Middle frontal gyrus (tissue), 1 donor: ENCODE measurements around the gene NUP58.

Experiments used
- DNase-seq: peaks from one replicate; pipeline ENCODE4 v3.0.0-alpha.2; 2015; ENCODE audit warnings: low spot score; ENCODE audit errors: extremely low spot score

Gene NUP58

DNA sequence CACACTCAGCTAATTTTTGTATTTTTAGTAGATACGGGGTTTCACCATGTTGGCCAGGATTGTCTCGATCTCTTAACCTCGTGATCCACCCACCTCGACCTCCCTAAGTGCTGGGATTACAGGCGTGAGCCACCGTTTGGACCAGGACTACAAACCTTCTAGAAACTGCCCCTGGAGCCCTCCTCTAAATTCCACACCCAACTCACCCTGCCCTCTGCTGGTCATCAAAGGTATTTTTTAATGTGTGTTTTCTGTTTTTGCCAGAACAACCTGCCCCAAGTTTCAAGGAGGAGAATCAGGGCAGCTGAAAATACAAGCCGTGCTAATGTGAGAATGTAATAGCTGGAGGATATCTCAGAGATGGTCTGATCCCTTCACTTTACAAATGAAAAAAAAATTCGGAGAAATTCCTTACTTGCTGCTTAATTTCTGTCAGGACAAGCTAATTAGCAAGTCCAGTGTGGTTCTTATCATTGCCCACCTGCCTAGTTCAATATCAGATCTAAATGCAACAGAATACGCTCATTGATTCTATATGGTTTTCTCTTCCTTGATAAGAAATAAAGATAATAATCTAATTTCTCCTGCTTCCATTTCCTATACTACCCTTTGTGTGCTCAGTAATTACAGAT is 74.4 kb downstream of the NUP58 start:
- DNase-seq = no peak

DNA sequence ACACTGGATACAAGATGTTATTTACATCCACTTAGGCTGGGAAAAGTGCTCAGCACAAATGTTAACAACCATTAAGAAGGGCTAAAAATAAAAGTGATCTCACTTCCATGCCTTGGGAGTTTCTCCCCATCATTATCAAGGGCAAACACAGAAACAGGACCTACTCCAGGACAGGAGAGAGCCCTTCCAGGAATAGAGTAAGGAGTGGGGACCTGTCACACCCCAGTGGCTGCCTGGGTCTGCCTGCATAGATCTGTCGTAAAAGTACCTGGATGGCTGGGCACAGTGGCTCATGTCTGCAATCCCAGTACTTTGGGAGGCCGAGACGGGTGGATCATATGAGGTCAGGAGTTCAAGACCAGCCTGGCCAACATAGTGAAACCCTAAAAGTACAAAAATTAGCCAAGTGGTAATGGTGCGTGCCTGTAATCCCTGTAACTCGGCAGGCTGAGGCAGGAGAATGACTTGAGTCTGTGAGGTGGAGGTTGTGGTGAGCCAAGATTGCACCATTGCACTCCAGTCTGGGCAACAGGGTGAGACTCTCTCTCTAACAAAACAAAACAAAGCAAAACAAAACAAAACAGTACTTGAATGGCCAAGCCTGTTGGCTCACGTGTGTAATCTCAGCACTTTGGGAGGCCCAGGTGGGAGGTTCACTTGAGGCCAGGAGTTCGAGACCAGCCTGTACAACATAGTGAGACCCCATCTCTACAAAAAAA is 76.0 kb downstream of the NUP58 start:
- DNase-seq = no peak

DNA sequence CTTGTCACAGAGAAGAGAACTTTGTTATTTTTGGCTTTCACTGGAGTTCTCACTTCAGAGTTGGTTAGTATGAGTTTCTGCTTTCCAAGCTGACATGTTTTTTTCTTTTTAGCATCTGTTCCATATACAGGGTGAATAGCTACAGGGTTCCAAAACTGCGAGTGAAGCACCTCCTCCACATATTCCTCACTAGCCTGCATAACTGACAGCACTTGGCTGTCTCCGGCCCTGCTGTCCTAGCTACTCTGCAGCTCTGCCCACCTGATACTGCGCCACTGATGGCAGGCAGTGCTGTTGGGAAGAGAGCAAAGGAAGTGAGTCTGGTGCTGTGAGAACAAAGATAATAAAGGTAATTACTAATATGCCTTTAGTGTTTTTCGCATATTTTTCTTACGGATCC is 77.1 kb downstream of the NUP58 start:
- DNase-seq = peak; percentile 25

DNA sequence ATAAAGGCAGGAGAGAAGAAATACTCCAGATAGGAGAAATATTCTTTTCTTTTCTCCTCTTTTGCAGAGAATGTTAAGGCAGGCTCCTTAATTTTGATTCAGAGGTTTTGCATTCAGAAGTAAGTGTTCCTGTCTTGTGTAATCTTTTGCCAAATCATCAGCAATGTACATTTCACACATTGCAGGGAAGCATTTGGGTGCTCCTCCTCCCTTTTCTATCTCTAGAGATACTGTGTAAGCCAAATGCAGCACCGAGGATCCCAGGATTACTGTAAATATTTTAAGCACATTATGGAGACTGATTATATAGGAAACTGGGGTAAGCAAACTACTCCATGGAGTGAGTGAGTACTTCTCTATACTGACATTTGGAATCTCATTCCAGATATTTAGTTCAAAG is 77.6 kb downstream of the NUP58 start:
- DNase-seq = no peak

DNA sequence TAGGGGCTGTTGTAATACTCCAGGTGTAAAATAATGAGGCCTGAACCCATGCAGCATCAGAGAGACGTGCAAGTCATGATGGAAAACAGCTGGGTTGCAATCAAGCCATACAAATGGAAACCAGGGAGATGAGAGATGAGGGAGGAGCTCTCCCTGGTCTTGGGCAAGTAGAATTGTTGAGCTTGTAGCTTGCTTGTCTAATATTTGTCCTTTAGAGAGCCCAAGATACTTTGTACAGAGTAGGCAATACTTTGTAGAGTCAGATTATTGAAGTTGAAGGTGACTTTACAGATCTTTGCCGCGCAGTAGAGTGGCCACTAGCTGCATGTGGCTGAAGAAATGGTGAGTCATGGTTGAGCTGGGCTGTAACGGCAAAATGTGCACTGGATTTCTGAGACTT is 78.7 kb downstream of the NUP58 start:
- DNase-seq = no peak

DNA sequence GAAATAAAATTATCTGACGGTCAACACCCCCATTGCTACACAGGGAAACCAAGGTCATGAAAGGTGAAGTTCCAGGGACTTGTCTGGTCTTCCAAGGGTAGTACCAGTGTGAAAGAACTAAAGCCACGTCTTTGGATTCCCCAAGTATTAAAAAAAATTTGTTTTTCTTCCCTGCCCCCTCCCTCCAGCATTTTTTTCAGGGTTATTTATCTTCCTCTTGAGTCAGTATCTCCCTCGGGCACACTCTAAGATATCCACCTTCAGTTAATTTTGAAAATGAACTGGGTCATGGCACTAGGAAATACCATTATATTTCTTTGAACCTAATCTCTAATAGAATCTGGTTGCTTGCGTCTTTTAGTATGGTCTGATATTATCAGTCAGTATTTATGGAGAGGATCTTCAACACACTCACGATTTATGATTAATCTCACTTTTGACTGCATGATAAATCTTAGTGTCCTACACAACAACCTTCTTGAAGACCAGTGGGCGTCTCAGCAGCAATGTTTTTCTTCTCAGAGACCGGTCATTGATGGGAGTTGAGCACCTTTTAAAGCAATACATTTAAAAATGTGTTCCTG is 79.4 kb downstream of the NUP58 start:
- no peak for DNase-seq

DNA sequence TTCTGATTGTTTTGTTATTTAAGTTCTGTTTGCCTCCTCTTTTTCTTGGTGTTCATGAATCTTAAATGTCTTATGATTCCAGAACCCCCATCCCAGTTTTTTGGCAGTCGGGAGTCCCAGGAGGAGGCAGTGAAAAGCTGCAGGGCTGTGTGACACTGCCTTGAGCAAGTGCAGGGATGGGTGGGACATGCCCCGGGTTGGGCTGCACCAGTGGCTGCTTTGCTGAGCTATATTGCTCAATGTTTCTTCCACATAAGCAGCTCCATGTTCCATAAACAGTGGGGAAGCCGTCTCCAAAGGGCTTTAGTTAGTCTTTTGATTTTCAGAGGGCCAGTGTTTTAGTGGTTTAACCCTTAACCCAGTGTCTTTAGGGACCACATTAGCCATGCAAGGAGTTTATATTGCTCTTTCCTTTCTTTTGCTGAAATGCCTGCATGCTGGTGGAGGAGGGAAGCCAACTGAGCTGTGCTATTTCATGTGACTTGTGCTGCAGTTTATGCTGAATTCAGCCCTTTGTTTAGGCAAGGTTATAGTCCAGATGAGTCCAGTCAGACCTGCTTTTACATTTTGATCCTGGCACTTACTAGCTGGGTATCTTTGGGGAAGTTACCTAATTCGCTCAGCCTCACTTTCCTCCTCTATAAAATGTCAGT is 83.5 kb downstream of the NUP58 start:
- DNase-seq = no peak

DNA sequence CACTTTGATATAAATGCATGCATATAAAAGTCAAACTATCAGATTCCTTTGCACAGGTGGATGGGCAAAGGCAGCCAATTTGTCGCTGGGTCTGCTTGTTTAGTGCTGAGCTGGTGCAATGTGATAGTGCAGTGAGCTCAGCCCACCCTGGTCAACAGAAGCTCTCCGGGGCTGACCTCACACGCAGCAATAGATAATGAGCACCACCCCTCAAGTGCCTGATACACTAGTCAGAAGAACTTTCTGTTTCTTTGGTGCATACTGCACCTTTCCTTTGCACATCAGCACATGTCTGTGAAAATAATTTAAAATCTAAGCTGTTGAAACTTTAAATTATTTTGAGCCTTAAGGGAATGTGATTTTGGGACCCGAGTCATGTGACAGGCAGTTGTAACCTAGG is 90.5 kb downstream of the NUP58 start:
- DNase-seq = no peak
